GM12878 (cell line): Measurements from ENCODE around the gene CCDC134. TPM values are rescaled to one million over a fixed set of nuclear protein-coding genes. Genes with fewer than 3 reads are reported as not detected.

Experiments used
- BRCA1 ChIP-seq: IDR thresholded peaks from 2 replicates; pipeline ENCODE4 v1.6.1; 2011; ENCODE audit warnings: low read depth, low read length, improper control_type of control experiment
- CBFB ChIP-seq: IDR thresholded peaks from 2 replicates; pipeline ENCODE4 v1.6.1; 2016; ENCODE audit warnings: antibody characterized with exemption, low read depth
- CREB1 ChIP-seq: IDR thresholded peaks from 2 replicates; pipeline ENCODE4 v1.6.1; 2012; ENCODE audit warnings: low read depth, mild to moderate bottlenecking, inconsistent platforms
- CREM ChIP-seq: IDR thresholded peaks from 2 replicates; pipeline ENCODE4 v1.6.1; 2014; ENCODE audit warnings: antibody characterized with exemption, low read depth
- EZH2 ChIP-seq: IDR thresholded peaks from 2 replicates; pipeline ENCODE4 v1.6.1; 2012; ENCODE audit warnings: low read depth, mild to moderate bottlenecking, control low read depth, inconsistent platforms, low read length, borderline replicate concordance; ENCODE audit not compliant: control insufficient read depth
- FOXK2 ChIP-seq: fragments of 450-650 bp; IDR thresholded peaks from 2 replicates; pipeline ENCODE4 v1.6.1; 2017; ENCODE audit warnings: mild to moderate bottlenecking, moderate library complexity
- GATAD2B ChIP-seq: fragments of 450-650 bp; conservative IDR thresholded peaks from 2 replicates; pipeline ENCODE4 v1.6.1; 2017; ENCODE audit warnings: low read depth, mild to moderate bottlenecking, moderate library complexity
- HDAC6 ChIP-seq: fragments of 200-600 bp; sonication (generic); IDR thresholded peaks from one replicate; pipeline ENCODE4 v1.8.0; 2017; ENCODE audit warnings: antibody characterized with exemption; ENCODE audit not compliant: unreplicated experiment
- IKZF1 ChIP-seq: fragments of 450-650 bp; conservative IDR thresholded peaks from 2 replicates; pipeline ENCODE4 v1.6.1; 2017; ENCODE audit warnings: antibody characterized with exemption, mild to moderate bottlenecking
- JUNB ChIP-seq: IDR thresholded peaks from 2 replicates; pipeline ENCODE4 v1.6.1; 2016; ENCODE audit warnings: antibody characterized with exemption, mild to moderate bottlenecking
- KLF5 ChIP-seq: fragments of 450-650 bp; IDR thresholded peaks from 2 replicates; pipeline ENCODE4 v1.6.1; 2014; ENCODE audit warnings: mild to moderate bottlenecking; ENCODE audit not compliant: partially characterized antibody
- MEF2A ChIP-seq: IDR thresholded peaks from 2 replicates; pipeline ENCODE4 v1.6.1; 2011; ENCODE audit warnings: low read depth, mild to moderate bottlenecking, low read length, moderate library complexity; ENCODE audit not compliant: insufficient read depth
- NBN ChIP-seq: fragments of 450-650 bp; IDR thresholded peaks from 2 replicates; pipeline ENCODE4 v1.6.1; 2016
- NR2F1 ChIP-seq: fragments of 450-650 bp; conservative IDR thresholded peaks from 2 replicates; pipeline ENCODE4 v1.6.1; 2017; ENCODE audit warnings: mild to moderate bottlenecking
- TAF1 ChIP-seq: IDR thresholded peaks from 2 replicates; pipeline ENCODE4 v1.6.1; 2011; ENCODE audit warnings: mild to moderate bottlenecking, low read depth, low read length, borderline replicate concordance
- YY1 ChIP-seq: IDR thresholded peaks from 2 replicates; pipeline ENCODE4 v1.6.1; 2011; ENCODE audit warnings: low read depth, mild to moderate bottlenecking, low read length
- ZSCAN29 ChIP-seq: fragments of 450-650 bp; IDR thresholded peaks from 2 replicates; pipeline ENCODE4 v1.6.1; 2017; ENCODE audit warnings: mild to moderate bottlenecking, moderate library complexity
- polyA plus RNA-seq, 11 experiments: library from polyadenylated mRNA; depleted of rRNA in 4 of 11; unstranded in 6 of 11; stranded (reverse) in 5 of 11; fragments of >200 nt; fragmentation: Nextera tagmentation in 4 of 11; fragmentation: Illumina TruSeq in 1 of 11; extraction: Ambion mirVana in 4 of 11; extraction: Trizol in 1 of 11; gene quantifications; 1 replicate in 1 of 11; 2 replicates in 10 of 11; pipeline versions ENCODE4 v1.2.1 to v1.2.3, GENCODE V29; 2011 to 2016; ENCODE audit warnings: inconsistent platforms in 2 of 11, missing spikeins in 2 of 11, low read depth in 1 of 11
- total RNA-seq, 4 experiments: library from RNA; depleted of rRNA in 3 of 4; stranded (reverse); fragments of >200 nt in 3 of 4; fragmentation: Illumina TruSeq in 1 of 4; extraction: Trizol in 1 of 4; gene quantifications; 2 replicates each; pipeline versions ENCODE4 v1.2.1 to v1.2.3, GENCODE V29; 2013 to 2021
- TF ChIP-seq, protein P1 (sequence below): fragments of 450-650 bp; conservative IDR thresholded peaks from 2 replicates; pipeline ENCODE4 v1.6.1; 2017; ENCODE audit warnings: mild to moderate bottlenecking, moderate library complexity
- TF ChIP-seq, protein P2 (sequence below): IDR thresholded peaks from 2 replicates; pipeline ENCODE4 v1.6.1; 2011; ENCODE audit warnings: borderline replicate concordance, low read depth, mild to moderate bottlenecking, moderate library complexity, mixed read lengths, low read length; ENCODE audit not compliant: insufficient read depth; ENCODE audit errors: extremely low read length
- TF ChIP-seq, protein P3 (sequence below), 3 experiments: IDR thresholded peaks in 2 of 3; conservative IDR thresholded peaks in 1 of 3; 2 replicates each; pipeline ENCODE4 v1.5.1; 2011; ENCODE audit warnings: low read depth in 3 of 3, low read length in 3 of 3, mild to moderate bottlenecking in 3 of 3, control low read depth in 2 of 3, moderate library complexity in 2 of 3, inconsistent platforms in 1 of 3, mixed read lengths in 1 of 3; ENCODE audit not compliant: control insufficient read depth in 2 of 3, insufficient read depth in 1 of 3; ENCODE audit errors: extremely low read depth in 1 of 3
- TF ChIP-seq, protein P4 (sequence below): fragments of 450-650 bp; IDR thresholded peaks from 2 replicates; pipeline ENCODE4 v1.6.1; 2017; ENCODE audit warnings: mild to moderate bottlenecking, low read depth, inconsistent platforms; ENCODE audit not compliant: poor library complexity, severe bottlenecking
- TF ChIP-seq, protein P5 (sequence below): fragments of 450-650 bp; IDR thresholded peaks from 2 replicates; pipeline ENCODE4 v1.6.1; 2016; ENCODE audit warnings: mild to moderate bottlenecking

The CCDC134 gene
- total and polyA plus RNA-seq, 10 of the 15 experiments (the other 5 are each of a cell fraction or from before 2014, with no cell fraction given): 0.35 to 19.3 (median 11.8) TPM

- TF ChIP-seq, protein P1, sequence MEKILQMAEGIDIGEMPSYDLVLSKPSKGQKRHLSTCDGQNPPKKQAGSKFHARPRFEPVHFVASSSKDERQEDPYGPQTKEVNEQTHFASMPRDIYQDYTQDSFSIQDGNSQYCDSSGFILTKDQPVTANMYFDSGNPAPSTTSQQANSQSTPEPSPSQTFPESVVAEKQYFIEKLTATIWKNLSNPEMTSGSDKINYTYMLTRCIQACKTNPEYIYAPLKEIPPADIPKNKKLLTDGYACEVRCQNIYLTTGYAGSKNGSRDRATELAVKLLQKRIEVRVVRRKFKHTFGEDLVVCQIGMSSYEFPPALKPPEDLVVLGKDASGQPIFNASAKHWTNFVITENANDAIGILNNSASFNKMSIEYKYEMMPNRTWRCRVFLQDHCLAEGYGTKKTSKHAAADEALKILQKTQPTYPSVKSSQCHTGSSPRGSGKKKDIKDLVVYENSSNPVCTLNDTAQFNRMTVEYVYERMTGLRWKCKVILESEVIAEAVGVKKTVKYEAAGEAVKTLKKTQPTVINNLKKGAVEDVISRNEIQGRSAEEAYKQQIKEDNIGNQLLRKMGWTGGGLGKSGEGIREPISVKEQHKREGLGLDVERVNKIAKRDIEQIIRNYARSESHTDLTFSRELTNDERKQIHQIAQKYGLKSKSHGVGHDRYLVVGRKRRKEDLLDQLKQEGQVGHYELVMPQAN: no peak
- TF ChIP-seq FOXK2: no peak
- 0 out of 2 replicates have a peak, but pooled peaks have one; percentile 31 for TF ChIP-seq IKZF1
- TF ChIP-seq ZSCAN29: no peak
- TF ChIP-seq, protein P2, sequence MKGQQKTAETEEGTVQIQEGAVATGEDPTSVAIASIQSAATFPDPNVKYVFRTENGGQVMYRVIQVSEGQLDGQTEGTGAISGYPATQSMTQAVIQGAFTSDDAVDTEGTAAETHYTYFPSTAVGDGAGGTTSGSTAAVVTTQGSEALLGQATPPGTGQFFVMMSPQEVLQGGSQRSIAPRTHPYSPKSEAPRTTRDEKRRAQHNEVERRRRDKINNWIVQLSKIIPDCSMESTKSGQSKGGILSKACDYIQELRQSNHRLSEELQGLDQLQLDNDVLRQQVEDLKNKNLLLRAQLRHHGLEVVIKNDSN: no peak
- TF ChIP-seq CREB1: peak; percentile 92
- no peak for TF ChIP-seq HDAC6
- TF ChIP-seq, protein P3, sequence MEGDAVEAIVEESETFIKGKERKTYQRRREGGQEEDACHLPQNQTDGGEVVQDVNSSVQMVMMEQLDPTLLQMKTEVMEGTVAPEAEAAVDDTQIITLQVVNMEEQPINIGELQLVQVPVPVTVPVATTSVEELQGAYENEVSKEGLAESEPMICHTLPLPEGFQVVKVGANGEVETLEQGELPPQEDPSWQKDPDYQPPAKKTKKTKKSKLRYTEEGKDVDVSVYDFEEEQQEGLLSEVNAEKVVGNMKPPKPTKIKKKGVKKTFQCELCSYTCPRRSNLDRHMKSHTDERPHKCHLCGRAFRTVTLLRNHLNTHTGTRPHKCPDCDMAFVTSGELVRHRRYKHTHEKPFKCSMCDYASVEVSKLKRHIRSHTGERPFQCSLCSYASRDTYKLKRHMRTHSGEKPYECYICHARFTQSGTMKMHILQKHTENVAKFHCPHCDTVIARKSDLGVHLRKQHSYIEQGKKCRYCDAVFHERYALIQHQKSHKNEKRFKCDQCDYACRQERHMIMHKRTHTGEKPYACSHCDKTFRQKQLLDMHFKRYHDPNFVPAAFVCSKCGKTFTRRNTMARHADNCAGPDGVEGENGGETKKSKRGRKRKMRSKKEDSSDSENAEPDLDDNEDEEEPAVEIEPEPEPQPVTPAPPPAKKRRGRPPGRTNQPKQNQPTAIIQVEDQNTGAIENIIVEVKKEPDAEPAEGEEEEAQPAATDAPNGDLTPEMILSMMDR (IDR thresholded peaks at IDR 0.05 in 2 of 3, conservative IDR thresholded peaks at IDR 0.05 in 1 of 3; ENCODE audit: control insufficient read depth in 2 of 3, extremely low read depth in 1 of 3, insufficient read depth in 1 of 3, low read depth in 3 of 3, low read length in 3 of 3): no peak
- TF ChIP-seq YY1: no peak; the same call in 1 of the 2 replicates
- no peak for TF ChIP-seq NR2F1
- TF ChIP-seq, protein P4, sequence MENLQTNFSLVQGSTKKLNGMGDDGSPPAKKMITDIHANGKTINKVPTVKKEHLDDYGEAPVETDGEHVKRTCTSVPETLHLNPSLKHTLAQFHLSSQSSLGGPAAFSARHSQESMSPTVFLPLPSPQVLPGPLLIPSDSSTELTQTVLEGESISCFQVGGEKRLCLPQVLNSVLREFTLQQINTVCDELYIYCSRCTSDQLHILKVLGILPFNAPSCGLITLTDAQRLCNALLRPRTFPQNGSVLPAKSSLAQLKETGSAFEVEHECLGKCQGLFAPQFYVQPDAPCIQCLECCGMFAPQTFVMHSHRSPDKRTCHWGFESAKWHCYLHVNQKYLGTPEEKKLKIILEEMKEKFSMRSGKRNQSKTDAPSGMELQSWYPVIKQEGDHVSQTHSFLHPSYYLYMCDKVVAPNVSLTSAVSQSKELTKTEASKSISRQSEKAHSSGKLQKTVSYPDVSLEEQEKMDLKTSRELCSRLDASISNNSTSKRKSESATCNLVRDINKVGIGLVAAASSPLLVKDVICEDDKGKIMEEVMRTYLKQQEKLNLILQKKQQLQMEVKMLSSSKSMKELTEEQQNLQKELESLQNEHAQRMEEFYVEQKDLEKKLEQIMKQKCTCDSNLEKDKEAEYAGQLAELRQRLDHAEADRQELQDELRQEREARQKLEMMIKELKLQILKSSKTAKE: no peak
- peak; percentile 79; the same call in 1 of the 2 replicates for TF ChIP-seq TAF1
- no peak for TF ChIP-seq BRCA1
- TF ChIP-seq MEF2A: no peak
- peak; percentile 38; the same call in 1 of the 2 replicates for TF ChIP-seq GATAD2B
- TF ChIP-seq EZH2: no peak
- no peak for TF ChIP-seq KLF5
- TF ChIP-seq CREM: peak; percentile 88
- TF ChIP-seq CBFB: 0 out of 2 replicates have a peak, but pooled peaks have one; percentile 39
- TF ChIP-seq NBN: 0 out of 2 replicates have a peak, but pooled peaks have one; percentile 23
- TF ChIP-seq, protein P5, sequence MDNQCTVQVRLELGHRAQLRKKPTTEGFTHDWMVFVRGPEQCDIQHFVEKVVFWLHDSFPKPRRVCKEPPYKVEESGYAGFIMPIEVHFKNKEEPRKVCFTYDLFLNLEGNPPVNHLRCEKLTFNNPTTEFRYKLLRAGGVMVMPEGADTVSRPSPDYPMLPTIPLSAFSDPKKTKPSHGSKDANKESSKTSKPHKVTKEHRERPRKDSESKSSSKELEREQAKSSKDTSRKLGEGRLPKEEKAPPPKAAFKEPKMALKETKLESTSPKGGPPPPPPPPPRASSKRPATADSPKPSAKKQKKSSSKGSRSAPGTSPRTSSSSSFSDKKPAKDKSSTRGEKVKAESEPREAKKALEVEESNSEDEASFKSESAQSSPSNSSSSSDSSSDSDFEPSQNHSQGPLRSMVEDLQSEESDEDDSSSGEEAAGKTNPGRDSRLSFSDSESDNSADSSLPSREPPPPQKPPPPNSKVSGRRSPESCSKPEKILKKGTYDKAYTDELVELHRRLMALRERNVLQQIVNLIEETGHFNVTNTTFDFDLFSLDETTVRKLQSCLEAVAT: peak; percentile 82
- TF ChIP-seq JUNB: no peak
Observed at GRCh38 chr22:41780746-41781505, 19.6 kb upstream of the CCDC134 start (continued).
